HG03045 (cell line): ENCODE results near the gene NCKAP5L.
"Not testable (repeated sequence)": the region's sequence is repeated elsewhere in the genome, so short reads cannot be mapped to it uniquely, and the experiment has no call there.

Source experiments
- ATAC-seq: cut with Tn5 transposase; IDR thresholded peaks from one replicate; pipeline ENCODE4 v1.9.1; 2021; ENCODE audit warnings: mild to moderate bottlenecking, moderate library complexity; ENCODE audit not compliant: unreplicated experiment

NCKAP5L gene

DNA sequence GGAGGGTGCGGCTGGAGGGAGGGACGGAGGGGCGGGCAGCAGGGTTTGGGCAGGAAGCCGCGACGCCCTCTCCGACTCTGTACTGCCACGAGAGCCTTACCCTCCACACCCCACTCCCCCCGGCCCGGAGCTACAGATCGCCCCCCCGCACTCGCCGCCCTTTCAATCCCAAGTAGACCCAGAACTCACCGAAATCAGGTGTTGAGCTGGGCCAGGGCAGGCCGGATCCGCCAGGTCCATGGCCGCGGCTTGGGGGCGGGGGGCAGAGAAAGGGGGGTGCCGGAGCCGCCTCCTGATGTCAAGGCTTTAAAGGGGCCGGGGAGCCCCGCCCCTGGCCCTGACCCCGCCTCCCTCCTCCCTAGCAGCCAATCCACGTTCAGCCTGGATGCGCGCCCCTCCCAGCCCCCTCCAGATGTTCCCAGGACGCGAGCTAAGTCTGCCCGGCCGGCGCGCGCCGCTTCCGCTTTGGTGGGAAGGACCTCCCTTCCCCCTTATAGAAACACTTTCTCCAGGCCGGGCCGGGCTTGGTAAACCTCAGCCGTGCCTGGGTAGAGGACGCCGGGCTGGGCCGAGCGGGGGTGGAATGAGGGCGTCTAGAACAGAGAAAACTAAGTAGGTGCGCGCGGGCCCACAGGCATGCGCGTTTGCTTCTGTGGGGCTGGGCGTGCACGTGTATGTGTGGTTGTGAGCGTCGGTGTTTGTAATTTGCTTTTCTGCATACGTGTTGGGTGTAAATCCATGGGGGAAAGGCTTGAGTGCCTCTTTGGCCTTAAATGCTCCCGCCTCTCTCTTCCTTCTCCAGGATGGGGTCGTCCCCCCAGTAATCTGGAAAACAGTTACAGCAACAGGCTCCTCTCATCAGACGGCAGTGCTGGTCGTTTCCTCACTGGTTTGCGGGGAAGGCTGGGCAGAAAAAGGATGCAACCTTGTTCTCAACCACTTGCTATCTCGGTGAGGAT is at the start of gene NCKAP5L:
TSS of gene NCKAP5L (minus strand) at position 281 of the 959 bp plus-strand sequence. CDS start 24,369 bp downstream, outside the sequence.
- ATAC-seq: peak; percentile 91

DNA sequence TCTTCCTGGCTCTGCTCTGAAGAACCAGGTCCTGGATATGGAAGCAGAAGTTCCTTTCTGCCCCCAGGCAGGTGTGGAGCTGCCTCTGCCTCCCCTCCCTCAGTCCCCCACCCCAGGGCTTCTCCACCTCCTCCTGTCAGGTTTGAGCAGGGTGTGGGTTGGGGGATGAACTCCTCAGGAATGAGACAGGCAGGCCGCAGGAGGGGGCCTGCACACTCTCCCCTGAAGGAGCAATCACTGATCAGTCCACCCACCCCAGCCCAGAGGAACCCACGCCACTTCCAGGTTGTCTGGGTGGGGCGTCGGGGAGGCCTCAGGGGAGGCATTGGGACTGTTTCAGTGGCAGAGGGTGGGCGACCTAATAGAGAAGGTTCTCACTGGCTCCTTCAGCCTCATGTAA is 48.9 kb upstream of the NCKAP5L start:
- ATAC-seq: no peak

- ATAC-seq: no peak
Observed at GRCh38 chr12:49876070-49876469, 47.9 kb upstream of the NCKAP5L start.

- no peak for ATAC-seq
Observed at GRCh38 chr12:49875115-49875720, 47.0 kb upstream of the NCKAP5L start.

GRCh38 chr12:49874142-49874897 is 46.1 kb upstream of the NCKAP5L start:
- no peak for ATAC-seq

- no peak for ATAC-seq
Observed at GRCh38 chr12:49873361-49873934, 45.2 kb upstream of the NCKAP5L start.

- ATAC-seq: no peak
Observed at GRCh38 chr12:49872781-49873181, 44.6 kb upstream of the NCKAP5L start.

DNA sequence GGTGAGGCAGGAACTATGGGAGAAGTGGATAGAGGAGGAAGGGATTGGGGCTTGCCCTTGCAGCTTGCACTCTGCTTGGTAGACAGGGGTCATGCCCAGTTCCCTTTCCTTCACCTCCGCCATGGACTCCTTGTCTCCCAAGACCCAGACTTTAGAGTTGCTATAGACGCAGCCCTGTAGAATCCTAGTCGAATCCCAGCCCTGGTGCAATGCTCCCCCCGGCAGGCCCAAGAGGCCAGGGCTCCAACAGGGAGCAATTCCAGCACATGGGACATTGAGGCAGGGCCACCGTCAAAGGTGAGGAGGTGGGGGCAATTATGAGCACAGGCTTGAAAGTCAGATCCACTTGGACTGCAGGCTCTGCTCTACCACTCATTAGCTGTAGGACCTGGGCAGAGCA is 44.2 kb upstream of the NCKAP5L start:
- ATAC-seq: no peak

DNA sequence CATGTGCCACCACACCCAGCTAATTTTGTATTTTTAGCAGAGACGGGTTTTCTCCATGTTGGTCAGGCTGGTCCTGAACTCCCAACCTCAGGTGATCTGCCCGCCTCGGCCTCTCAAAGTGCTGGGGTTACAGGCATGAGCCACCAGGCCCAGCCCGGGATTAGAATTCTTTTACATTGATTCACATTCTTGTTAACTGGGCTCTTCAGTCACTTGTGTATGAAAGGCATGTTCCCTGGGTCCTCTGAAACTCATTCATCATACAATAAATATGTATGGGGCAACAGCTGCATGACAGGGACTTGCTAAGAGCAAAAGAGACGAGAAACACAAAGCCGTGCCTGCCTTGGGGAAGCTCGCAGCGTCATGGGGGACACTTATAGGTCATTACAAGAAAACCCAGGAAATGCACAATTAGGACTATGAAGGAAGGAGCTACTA is 43.6 kb upstream of the NCKAP5L start:
- ATAC-seq: not testable (repeated sequence)

DNA sequence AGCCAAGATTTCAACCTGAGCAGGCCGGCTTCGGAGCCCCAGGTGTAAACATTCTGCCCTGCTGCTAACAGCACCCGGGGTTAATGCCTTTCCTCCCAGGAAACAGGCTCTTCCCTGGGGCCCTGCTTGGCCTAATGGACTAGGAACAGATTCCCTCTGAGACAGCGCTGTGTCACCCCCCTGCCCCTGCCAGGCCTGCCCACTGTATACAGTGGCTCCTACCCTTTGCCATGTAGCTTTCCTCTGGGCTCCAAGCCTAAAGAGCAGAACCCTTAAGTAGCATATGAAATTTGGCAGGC is 43.0 kb upstream of the NCKAP5L start:
- ATAC-seq: no peak

DNA sequence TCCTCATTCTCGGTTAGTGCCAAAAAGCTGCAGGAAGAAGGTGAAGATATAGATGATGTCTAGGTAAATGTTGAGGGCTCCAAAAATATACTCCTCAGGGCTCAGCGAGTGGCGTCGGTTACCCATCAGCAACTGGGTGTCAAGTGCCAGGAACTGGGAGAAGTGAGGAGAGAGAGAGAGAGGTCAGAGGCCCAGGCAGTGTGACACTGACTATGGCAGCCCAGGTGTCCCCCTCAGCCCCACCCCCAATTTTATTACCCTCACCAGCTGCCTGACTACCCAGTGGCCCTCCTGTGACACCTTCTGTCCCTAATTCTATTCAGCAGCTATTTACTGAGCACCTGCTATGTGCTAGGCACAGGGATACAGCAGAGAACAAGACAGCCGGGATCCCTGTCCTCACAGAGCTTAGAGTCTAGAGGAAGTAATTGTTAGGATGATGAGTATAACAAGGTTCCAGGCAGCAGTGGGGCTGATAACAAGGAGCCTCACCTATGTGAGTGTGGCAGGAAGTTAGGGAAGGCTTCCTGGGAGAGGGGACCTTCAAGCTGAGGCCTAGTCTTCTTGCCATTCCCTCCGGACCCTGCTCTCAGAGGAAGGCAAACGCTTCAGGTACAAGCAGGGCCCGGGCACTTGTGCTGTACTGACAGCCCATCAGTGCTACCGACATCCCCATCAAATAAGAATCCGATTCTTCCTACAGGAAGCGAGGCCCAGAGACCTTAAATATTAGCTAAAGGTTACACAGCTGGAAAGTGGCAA is 42.5 kb upstream of the NCKAP5L start:
- ATAC-seq: no peak

DNA sequence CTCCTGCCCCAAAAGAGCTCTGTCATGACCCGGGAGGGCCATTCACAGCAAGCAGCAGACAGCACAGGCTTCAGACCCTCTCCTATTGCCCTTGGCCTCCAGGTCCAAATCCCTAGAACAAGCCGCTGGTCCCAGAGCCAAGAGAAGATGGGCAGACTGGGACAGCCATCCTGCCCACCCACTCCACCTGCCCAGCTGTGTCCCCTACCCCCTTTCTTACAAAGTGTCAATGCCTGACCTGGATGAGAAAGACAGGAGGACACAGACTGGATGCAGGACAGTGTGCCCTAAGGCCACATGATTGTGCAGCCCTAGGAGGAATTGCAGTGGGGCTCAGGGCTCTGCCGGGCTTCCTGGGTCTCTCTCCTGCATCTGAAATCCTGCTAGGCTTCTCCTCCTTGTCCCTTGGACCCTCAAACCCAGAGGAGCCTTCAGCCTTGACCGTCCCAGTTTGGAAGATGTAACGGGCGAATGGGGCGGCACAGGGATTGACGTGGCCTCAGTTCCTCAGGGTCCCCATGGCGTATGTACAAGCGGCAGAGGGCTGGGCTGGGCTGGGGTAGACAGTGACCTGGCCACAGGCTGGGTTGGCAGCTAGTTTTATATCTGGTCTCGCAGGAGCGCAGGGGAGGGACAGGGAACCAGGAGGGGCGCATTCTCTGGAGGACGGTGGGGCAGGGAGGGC is 41.7 kb upstream of the NCKAP5L start:
- ATAC-seq: no peak

DNA sequence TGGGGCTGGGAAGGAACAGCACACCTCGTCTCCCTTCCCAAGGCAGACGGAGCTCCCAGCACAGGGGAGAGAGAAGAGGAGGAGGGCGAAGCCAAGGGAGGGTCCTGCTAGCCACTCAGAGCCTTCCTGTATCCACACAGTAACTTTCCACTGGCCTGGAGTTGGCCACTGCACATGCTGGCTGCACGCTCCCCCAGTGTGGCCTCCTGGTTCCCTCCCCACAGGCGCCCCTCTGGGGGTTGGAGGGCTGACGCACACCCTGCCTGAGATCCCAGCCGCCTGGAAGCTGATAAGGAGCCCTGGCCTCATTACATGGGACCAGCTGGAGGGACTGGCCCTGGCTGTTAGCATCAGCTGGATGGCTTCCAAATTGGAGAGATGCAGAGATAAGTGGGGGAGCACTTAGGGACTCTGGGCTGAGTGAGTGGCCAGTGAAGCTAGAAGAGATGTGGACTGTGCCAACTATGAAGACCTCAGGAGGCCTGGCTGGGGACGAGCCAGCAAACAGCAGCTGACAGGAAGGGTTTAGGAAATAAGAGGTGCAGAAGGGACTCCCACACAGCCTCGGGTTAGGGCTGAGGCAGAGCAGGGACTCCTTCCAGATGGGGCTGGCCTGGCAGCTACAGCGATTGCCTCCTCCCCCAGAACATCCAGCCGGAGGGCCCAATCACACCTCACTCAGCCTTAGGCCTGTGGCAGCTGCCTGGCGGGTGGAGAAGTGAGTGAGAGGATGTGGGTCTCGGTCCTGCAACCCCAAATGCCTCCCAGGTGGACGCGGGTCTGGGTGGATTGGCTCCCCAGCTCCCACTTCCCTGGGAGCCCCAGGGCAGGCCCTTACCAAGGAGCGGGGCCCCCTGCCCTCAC is 41.0 kb upstream of the NCKAP5L start:
- no peak for ATAC-seq

DNA sequence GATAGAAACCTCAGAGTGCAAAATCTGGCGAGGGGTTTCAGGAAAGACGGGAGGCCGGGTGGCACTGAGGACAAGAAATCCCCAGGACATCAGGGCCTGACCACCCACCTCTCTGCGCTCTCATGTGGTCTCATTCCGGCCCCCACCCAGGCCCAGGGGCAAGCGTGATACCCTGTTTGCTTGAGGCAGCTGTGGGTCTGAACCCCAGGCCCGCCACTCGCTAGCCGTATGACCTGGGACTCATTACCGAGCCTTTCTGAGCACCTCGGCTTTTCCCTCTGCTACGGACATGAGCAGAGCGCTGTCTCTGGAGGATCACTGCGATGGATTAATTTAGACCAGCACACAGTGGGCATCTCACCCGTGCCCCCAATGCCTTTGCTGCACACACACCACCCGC is 40.2 kb upstream of the NCKAP5L start:
- ATAC-seq: no peak

DNA sequence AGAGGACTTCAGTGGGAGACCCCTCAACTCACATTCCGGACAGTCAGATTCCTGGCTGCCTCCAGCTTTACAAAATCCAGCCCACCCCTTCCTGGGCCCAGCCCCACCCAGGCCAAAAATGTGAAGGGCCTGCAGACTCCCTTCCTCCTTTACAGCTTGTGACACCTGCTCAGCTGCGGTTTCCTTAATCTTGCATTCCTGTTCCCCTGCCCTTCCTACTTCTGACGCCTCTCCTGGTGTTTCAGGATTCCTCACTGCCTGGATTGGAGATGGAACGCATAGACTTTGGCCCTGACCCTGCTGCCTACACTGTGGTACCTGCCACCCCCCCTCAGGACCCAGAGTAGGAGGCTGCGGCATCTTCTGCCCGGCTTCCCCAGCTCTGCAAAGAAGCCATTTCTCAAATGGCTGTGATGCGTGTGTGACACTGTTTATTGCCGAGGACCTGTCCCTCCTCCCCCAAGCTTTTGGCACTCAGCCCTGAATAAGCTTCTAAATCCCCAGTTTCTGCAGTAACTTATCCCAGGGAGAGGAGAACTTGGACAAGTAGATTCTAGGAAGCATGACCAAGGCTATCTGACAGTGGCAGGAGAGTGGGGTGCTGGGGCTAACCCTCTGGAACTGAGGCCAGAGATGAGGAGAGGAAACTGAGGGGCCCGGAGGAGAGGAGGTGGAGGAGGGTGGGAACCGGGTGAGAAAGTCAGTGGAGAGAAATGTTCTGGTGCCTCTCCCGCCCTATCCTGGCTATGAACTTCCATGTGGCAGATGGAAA is 39.5 kb upstream of the NCKAP5L start:
- no peak for ATAC-seq

GRCh38 chr12:49866859-49867569 is 38.8 kb upstream of the NCKAP5L start:
- ATAC-seq: no peak

- ATAC-seq: no peak
Observed at GRCh38 chr12:49865782-49866135, 37.5 kb upstream of the NCKAP5L start.
